Measurements from ENCODE around the gene DIP2C.

- TF ChIP-seq, protein P1, sequence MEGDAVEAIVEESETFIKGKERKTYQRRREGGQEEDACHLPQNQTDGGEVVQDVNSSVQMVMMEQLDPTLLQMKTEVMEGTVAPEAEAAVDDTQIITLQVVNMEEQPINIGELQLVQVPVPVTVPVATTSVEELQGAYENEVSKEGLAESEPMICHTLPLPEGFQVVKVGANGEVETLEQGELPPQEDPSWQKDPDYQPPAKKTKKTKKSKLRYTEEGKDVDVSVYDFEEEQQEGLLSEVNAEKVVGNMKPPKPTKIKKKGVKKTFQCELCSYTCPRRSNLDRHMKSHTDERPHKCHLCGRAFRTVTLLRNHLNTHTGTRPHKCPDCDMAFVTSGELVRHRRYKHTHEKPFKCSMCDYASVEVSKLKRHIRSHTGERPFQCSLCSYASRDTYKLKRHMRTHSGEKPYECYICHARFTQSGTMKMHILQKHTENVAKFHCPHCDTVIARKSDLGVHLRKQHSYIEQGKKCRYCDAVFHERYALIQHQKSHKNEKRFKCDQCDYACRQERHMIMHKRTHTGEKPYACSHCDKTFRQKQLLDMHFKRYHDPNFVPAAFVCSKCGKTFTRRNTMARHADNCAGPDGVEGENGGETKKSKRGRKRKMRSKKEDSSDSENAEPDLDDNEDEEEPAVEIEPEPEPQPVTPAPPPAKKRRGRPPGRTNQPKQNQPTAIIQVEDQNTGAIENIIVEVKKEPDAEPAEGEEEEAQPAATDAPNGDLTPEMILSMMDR (IDR thresholded peaks at IDR 0.05): no peak
- no peak for TF ChIP-seq POLR2A (IDR thresholded peaks at IDR 0.05)
These were observed 338.4 kb downstream of the DIP2C start for GRCh38 chr10:350981-351501.

Measured in prostate gland (tissue), 2 donors.